Panc1 (cell line): ENCODE measurements around the gene TM9SF4. TPM values are rescaled to one million over a fixed set of nuclear protein-coding genes. Genes with fewer than 3 reads are reported as not detected.

Source experiments
- ATAC-seq: fragments of 200-7000 bp; cut with Tn5 transposase; 2 replicates; pipeline ENCODE4 v1.9.1; 2020; ENCODE audit warnings: mild to moderate bottlenecking, moderate library complexity
- BruUV-seq: library from RNA; stranded (reverse); fragments of 400-500 nt; replicated peaks from 2 replicates; lab custom pipeline; 2021; lab: Mats Ljungman, UMichigan
- CTCF ChIA-PET: fragments of 300-600 bp; sonication (Branson Sonifier 250); formaldehyde crosslinking; loops from one replicate; lab custom pipeline; 2022; ENCODE audit warnings: antibody characterized with exemption; lab: Charles Lee
- POLR2A ChIA-PET: fragments of 300-600 bp; sonication (Branson Sonifier 250); formaldehyde crosslinking; loops from one replicate; lab custom pipeline; 2022; ENCODE audit warnings: antibody characterized with exemption; lab: Charles Lee
- DNase-seq: peaks from one replicate; pipeline ENCODE4 v3.0.0-alpha.2; 2010; ENCODE audit warnings: low read depth, low spot score
- H3K27ac ChIP-seq: 2 replicates; pipeline ENCODE4 v1.5.1; 2011; ENCODE audit warnings: mild to moderate bottlenecking, low read length, inconsistent platforms
- H3K27me3 ChIP-seq: fragments of 200-500 bp; sonication (Bioruptor generic); 2 replicates; pipeline ENCODE4 v1.6.0; 2014; ENCODE audit warnings: low read length, inconsistent platforms; ENCODE audit not compliant: control insufficient read depth, insufficient read depth
- H3K36me3 ChIP-seq: fragments of 200-500 bp; sonication (Bioruptor generic); 2 replicates; pipeline ENCODE4 v1.5.1; 2014; ENCODE audit warnings: inconsistent platforms, mild to moderate bottlenecking, low read length, moderate library complexity; ENCODE audit not compliant: control insufficient read depth, insufficient read depth
- H3K4me1 ChIP-seq: 2 replicates; pipeline ENCODE4 v1.5.1; 2011; ENCODE audit warnings: inconsistent platforms, mild to moderate bottlenecking, low read length, moderate library complexity; ENCODE audit not compliant: control insufficient read depth, insufficient read depth
- H3K4me3 ChIP-seq, 2 experiments: 2 replicates each; pipeline ENCODE4 v1.5.1; 2011 to 2012; ENCODE audit warnings: low read depth in 2 of 2, low read length in 2 of 2, mild to moderate bottlenecking in 2 of 2, inconsistent platforms in 1 of 2, moderate library complexity in 1 of 2
- H3K9me3 ChIP-seq: fragments of 200-500 bp; sonication (Bioruptor generic); 2 replicates; pipeline ENCODE4 v1.5.1; 2014; ENCODE audit warnings: low read depth, mild to moderate bottlenecking, inconsistent platforms, low read length, moderate library complexity; ENCODE audit not compliant: control insufficient read depth, insufficient read depth
- POLR2AphosphoS5 ChIP-seq: IDR thresholded peaks from 2 replicates; pipeline ENCODE4 v1.6.1; 2012; ENCODE audit warnings: mild to moderate bottlenecking, low read depth, low read length, moderate library complexity
- SIN3A ChIP-seq: IDR thresholded peaks from 2 replicates; pipeline ENCODE4 v1.6.1; 2012; ENCODE audit warnings: low read depth, mild to moderate bottlenecking, low read length, moderate library complexity, borderline replicate concordance; ENCODE audit not compliant: insufficient read depth
- TCF7L2 ChIP-seq: IDR thresholded peaks from 2 replicates; pipeline ENCODE4 v1.6.1; 2011; ENCODE audit warnings: mild to moderate bottlenecking, low read depth, low read length, inconsistent platforms
- in situ Hi-C: cut with HindIII; loops from 2 replicates; pipeline ENCODE4 v1.10.0; 2016; ENCODE audit warnings: low sequenced_read_pairs, low pct_unique_long_range_greater_than_20kb
- intact Hi-C: fragments of 100-400 bp; cut with micrococcal nuclease; formaldehyde crosslinking; loops from one replicate; pipeline ENCODE4 v1.10.0; 2022; ENCODE audit not compliant: unreplicated experiment
- total RNA-seq: library from RNA; stranded (reverse); gene quantifications from one replicate; pipeline ENCODE4 v1.2.1, GENCODE V29; 2021; ENCODE audit not compliant: unreplicated experiment
- TF ChIP-seq, protein P1 (sequence below): fragments of 450-650 bp; IDR thresholded peaks from 2 replicates; pipeline ENCODE4 v1.5.1; 2017; ENCODE audit warnings: mild to moderate bottlenecking
- TF ChIP-seq, protein P2 (sequence below), 2 experiments: IDR thresholded peaks; 2 replicates each; pipeline ENCODE4 v1.6.1; 2011 to 2012; ENCODE audit warnings: low read depth in 2 of 2, control low read depth in 1 of 2, low read length in 1 of 2, mild to moderate bottlenecking in 1 of 2, moderate library complexity in 1 of 2; ENCODE audit not compliant: insufficient read depth in 1 of 2

TM9SF4 gene
- total RNA-seq, 1 experiment from 2014 or later: 180 TPM

GRCh38 chr20:32203356-32204204 lies 94.1 kb downstream of the TM9SF4 start:
- Histone ChIP-seq H3K27me3 (no peaks in the 10 kb centered on the region), H3K4me3 (no peak overlapping the region), H3K9me3 (no peaks in the 10 kb centered on the region), H3K4me1 (peaks cover 26% of the 10 kb centered on the region), H3K36me3 (peaks cover 13% of the 10 kb centered on the region), H3K27ac (no peak overlapping the region)
- in situ Hi-C loops: no loop called here
- DNase-seq: no peak
- no TSS peak for BruUV-seq
- TF ChIP-seq TCF7L2 (no peak), SIN3A (no peak), POLR2AphosphoS5 (no peak)
- TF ChIP-seq, protein P1, sequence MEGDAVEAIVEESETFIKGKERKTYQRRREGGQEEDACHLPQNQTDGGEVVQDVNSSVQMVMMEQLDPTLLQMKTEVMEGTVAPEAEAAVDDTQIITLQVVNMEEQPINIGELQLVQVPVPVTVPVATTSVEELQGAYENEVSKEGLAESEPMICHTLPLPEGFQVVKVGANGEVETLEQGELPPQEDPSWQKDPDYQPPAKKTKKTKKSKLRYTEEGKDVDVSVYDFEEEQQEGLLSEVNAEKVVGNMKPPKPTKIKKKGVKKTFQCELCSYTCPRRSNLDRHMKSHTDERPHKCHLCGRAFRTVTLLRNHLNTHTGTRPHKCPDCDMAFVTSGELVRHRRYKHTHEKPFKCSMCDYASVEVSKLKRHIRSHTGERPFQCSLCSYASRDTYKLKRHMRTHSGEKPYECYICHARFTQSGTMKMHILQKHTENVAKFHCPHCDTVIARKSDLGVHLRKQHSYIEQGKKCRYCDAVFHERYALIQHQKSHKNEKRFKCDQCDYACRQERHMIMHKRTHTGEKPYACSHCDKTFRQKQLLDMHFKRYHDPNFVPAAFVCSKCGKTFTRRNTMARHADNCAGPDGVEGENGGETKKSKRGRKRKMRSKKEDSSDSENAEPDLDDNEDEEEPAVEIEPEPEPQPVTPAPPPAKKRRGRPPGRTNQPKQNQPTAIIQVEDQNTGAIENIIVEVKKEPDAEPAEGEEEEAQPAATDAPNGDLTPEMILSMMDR: no peak
- TF ChIP-seq, protein P2, sequence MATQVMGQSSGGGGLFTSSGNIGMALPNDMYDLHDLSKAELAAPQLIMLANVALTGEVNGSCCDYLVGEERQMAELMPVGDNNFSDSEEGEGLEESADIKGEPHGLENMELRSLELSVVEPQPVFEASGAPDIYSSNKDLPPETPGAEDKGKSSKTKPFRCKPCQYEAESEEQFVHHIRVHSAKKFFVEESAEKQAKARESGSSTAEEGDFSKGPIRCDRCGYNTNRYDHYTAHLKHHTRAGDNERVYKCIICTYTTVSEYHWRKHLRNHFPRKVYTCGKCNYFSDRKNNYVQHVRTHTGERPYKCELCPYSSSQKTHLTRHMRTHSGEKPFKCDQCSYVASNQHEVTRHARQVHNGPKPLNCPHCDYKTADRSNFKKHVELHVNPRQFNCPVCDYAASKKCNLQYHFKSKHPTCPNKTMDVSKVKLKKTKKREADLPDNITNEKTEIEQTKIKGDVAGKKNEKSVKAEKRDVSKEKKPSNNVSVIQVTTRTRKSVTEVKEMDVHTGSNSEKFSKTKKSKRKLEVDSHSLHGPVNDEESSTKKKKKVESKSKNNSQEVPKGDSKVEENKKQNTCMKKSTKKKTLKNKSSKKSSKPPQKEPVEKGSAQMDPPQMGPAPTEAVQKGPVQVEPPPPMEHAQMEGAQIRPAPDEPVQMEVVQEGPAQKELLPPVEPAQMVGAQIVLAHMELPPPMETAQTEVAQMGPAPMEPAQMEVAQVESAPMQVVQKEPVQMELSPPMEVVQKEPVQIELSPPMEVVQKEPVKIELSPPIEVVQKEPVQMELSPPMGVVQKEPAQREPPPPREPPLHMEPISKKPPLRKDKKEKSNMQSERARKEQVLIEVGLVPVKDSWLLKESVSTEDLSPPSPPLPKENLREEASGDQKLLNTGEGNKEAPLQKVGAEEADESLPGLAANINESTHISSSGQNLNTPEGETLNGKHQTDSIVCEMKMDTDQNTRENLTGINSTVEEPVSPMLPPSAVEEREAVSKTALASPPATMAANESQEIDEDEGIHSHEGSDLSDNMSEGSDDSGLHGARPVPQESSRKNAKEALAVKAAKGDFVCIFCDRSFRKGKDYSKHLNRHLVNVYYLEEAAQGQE (IDR thresholded peaks at IDR 0.05; ENCODE audit: insufficient read depth in 1 of 2, low read depth in 2 of 2, low read length in 1 of 2): no peak
- intact Hi-C loops: no loop called here
- ChIA-PET CTCF (no interaction called here), POLR2A (no interaction called here)
- no peak for ATAC-seq

DNA sequence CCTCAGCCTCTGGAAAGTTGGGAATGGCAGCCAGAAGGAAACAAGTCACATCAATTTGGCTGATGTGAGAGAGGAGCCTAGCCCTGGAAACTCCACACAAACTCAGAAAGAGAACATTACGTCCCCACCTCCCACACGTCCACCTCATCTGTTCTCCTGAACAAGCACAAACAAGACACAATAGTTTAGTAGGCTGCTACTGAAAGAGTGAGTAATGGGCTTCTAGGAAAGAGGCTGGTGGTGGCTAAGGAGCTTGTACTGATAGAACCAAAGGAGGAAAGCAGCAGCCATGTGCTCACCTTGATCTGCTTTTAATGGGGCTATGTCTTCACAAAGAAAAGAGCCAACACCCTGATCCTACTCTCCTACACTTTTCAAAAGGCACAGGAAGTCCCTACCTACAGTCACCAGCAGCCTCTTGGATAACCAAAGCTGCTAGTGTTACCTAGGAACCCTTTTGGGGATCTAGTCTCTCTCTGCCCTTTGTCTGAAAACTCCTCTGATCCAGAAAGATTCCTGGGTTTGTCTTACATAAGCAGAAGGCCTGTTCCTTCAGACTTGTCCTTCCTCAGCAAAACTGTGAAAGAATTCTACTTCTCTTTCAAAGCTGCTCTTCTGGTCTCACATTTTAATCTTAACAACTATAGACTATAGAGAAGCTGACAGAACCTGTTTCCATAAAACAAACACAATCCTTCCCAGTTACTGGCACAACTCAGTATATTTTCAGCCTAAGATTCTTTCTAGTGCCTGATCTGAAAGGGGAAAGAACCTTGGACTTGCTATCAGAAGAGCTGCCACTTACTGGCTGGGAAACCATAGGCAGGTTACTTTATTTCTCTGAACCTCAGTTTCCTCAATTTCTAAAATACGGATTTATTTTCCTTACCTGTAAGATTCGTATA lies 94.9 kb downstream of the TM9SF4 start:
- no TSS peak for BruUV-seq
- ChIA-PET CTCF (no interaction called here), POLR2A (interaction anchor here (0.5 kb wide), 1 partner anchor 15 kb away, joined by 7 read pairs; no protein-coding TSS in a partner anchor)
- Histone ChIP-seq H3K36me3 (peaks cover 8% of the 10 kb centered on the region), H3K4me1 (peaks cover 34% of the 10 kb centered on the region), H3K4me3 (no peak overlapping the region), H3K9me3 (no peaks in the 10 kb centered on the region), H3K27me3 (no peaks in the 10 kb centered on the region), H3K27ac (peak overlapping the region; percentile 18; the same call in 1 of the 2 replicates)
- DNase-seq (no peak), ATAC-seq (no peak)
- no peak for TF ChIP-seq SIN3A
- TF ChIP-seq, protein P2 (IDR thresholded peaks at IDR 0.05; ENCODE audit: insufficient read depth in 1 of 2, low read depth in 2 of 2, low read length in 1 of 2): no peak
- TF ChIP-seq POLR2AphosphoS5: no peak
- no peak for TF ChIP-seq TCF7L2
- TF ChIP-seq, protein P1: no peak
- intact Hi-C loops (no loop called here), in situ Hi-C loops (no loop called here)
